WERI-Rb-1 (cell line): ENCODE measurements around the gene GPATCH8.

Source experiments
- DNase-seq: peaks from one replicate; pipeline ENCODE4 v3.0.0-alpha.2; 2020
- H3K27ac ChIP-seq: fragments of 250-450 bp; sonication (Bioruptor Pico); 2 replicates; pipeline ENCODE4 v1.5.1; 2020; ENCODE audit warnings: mild to moderate bottlenecking, moderate library complexity
- H3K27me3 ChIP-seq: fragments of 250-450 bp; sonication (Bioruptor Pico); 2 replicates; pipeline ENCODE4 v1.5.1; 2021; ENCODE audit warnings: mild to moderate bottlenecking, low read depth, moderate library complexity; ENCODE audit not compliant: insufficient read depth, severe bottlenecking
- H3K36me3 ChIP-seq: fragments of 250-450 bp; sonication (Bioruptor Pico); 2 replicates; pipeline ENCODE4 v1.5.1; 2020; ENCODE audit warnings: mild to moderate bottlenecking, moderate library complexity
- H3K4me3 ChIP-seq: 2 replicates; pipeline ENCODE4 v1.5.1; 2011; ENCODE audit warnings: low read depth, mild to moderate bottlenecking, control low read depth, low read length
- H3K9me3 ChIP-seq: fragments of 250-450 bp; sonication (Bioruptor Pico); 2 replicates; pipeline ENCODE4 v1.5.1; 2021; ENCODE audit warnings: mild to moderate bottlenecking, moderate library complexity; ENCODE audit not compliant: severe bottlenecking
- CTCF ChIP-seq: IDR thresholded peaks from 2 replicates; pipeline ENCODE4 v1.5.1; 2011; ENCODE audit warnings: low read depth, mild to moderate bottlenecking, control low read depth, inconsistent platforms, low read length

Gene GPATCH8

DNA sequence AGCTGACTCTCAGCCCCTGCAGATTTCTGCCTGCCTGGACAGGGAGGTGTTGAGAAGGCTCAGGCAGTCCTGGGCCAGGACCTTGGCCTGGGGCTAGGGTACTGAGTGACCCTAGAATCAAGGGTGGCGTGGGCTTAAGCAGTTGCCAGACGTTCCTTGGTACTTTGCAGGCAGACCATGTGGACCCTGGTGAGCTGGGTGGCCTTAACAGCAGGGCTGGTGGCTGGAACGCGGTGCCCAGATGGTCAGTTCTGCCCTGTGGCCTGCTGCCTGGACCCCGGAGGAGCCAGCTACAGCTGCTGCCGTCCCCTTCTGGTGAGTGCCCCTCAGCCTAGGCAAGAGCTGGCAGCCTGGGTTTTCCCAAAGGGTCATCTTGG lies 154.2 kb downstream of the GPATCH8 start:
- Histone ChIP-seq H3K27ac (no peak overlapping the region), H3K36me3 (peaks cover 32% of the 10 kb centered on the region), H3K27me3 (no peaks in the 10 kb centered on the region), H3K4me3 (no peak overlapping the region), H3K9me3 (no peaks in the 10 kb centered on the region)
- no peak for DNase-seq
- no peak for TF ChIP-seq CTCF

GRCh38 chr17:44348234-44348987 lies 154.8 kb downstream of the GPATCH8 start:
- Histone ChIP-seq H3K27ac (no peak overlapping the region), H3K4me3 (no peak overlapping the region), H3K36me3 (peaks cover 32% of the 10 kb centered on the region), H3K27me3 (no peaks in the 10 kb centered on the region), H3K9me3 (no peaks in the 10 kb centered on the region)
- peak; percentile 10 for DNase-seq
- no peak for TF ChIP-seq CTCF
